SKM-1 treated with dmso at 0.1 percent for 144 hours (cell line): Measurements from ENCODE around the gene SOSTDC1.

Experiments used
- DNase-seq: peaks from one replicate; lab custom pipeline; 2025; ENCODE audit not compliant: unreplicated experiment; lab: John Stamatoyannopoulos, UW

The SOSTDC1 gene

DNA sequence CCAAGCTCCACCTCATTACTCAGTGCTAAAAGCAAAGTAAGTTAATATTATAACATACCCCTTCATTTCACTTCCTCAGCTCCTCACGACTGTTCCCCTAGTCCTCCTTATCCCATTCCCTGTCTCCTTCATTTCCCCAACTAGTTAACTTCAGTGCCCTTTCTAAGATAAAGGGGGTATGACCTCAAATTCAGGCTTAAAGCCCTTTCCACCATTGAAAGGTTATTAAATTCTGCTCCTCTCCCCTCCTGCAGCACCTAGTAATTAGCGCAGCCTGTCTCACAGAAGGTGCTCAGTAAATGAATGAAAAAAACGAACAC lies 45.2 kb downstream of the SOSTDC1 start:
- DNase-seq: no peak

DNA sequence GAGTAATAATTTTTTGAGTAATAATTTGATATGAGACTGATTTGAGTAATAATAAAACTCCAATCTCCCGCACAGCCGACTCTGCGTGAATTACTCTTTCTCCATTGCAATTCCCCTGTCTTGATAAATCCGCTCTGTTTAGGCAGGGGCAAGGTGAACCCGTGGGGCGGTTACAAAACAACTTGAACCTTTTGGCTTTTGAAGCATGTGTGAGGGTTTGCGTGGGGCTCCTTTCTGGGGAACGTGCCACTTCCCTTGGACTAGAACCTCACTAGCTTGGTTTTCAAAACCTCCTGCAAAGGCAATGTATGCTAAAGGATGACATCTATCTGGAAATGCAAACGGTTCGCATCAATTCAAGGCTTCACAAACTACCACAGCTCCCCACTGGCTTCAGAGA lies 45.7 kb downstream of the SOSTDC1 start:
- no peak for DNase-seq

DNA sequence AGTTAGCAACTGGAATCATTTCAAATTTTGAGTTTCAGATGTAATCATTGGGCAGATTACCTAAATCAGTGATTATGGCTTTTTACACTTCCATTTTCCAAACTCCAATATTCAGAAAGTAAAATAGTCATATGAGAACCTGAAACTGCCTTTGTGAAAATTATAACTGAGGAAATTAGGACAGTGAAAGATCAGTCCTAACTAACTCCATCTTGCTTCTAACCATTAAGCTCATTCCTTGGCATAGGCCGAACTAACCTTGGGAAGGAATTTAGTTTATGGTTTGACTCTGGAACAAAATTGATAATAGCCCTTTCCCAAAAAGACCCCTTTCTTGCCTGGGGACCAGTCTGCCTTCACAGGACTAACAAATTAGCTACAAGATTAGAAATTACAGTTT lies 46.4 kb downstream of the SOSTDC1 start:
- DNase-seq: no peak

DNA sequence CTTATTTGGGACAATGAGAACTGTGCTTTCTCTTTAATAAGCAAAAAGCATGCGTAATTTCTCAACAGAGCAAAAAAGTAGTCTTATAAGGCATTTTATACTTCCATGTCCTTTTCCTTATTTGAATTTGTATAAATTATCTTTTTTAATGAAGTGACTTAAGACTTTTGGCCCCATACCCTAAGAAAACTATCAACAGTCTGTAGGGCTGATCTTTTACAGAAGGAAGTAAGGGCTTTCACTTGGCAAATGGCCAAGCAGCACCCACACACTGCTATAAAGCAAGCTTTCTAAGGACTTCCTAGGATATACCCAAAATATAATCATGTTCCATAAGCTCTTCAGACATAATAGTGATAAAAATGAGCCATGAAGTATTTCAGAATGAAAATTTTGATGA lies 47.6 kb downstream of the SOSTDC1 start:
- DNase-seq: no peak

DNA sequence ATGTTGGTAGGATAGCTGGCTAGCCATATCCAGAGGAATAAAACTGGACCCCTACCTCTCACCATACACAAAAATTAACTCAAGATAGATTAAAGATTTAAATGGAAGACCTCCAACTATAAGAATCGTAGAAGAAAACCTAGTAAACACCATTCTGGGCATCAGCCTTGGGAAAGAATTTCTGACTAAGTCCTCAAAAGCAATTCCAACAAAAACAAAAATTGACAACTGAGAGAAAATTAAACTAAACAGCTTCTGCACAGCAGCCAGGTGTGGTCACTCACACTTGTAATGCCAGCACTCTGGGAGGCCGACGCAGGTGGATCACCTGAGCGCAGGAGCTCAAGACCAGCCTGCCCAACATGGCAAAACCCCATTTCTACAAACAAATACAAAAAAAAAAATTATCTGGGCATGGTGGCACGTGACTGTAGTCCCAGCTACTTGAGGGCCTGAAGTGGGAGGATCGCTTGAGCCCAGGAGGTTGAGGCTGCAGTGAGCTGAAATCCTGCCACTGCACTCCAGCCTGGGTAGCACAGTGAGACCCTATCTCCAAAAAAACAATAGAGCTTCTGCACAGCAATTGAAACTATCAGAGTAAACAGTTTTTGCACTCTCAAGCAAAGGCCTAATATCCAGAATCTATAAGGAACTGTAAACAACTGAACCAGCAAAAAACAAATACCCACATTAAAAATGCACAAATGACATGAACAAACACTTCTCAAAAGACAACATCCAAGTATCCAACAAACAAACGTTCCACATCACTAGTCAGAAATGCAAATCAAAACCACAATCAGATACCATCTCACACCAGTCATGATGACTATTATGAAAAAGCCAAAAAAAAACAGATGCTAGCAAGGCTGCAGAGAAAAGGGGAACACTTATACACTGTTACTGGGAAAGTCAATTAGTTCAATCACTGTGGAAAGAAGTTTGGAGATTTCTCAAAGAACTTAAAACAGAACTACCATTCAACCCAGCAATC lies 49.0 kb downstream of the SOSTDC1 start:
- DNase-seq: no peak

DNA sequence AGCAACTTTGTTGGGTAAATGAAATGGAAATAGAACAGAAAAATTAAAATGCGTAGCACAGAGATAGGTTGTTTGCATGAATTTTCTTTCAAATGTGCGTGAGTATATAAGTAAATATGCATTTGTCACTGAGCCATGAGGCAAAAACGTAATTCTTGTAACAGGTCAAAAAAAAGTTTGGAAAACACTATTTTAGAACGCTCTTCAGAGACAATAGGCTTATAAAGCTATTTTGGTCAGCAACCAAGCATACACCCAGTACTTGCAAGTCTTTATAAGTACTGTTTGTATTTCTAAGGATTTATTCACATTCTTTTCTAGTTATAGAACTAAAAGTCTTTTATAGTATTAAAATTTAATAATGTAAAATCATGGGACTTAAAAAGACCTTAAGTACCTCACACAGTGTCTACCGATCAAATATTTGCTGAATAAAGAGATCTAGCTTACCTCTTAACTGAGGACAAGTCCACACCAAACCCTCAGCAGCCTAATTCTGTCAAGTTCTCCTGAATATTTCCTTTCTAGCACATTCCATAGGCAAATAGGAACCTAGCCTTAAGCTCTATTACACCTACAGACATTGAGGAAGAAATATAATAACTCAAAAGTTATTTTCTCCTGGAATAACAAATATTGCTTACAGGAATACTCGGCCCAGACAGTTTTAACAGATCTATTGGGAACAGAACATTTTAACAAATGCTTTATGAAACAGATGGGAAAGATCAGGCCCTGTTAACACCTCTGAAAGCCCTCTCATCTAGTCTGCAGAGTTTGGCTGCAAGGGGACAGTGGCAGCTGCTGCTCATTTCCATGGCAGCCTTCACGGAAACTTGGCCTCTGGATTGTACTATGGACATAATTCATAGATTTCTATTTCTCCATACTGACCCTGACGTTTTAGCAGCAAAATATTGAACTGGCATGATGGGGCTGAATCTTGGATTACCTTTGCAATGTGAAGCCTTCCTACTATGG lies 53.0 kb downstream of the SOSTDC1 start:
- no peak for DNase-seq
